GM23338 (cell line): ENCODE results near the gene PRG3.

ENCODE experiments used
- CREB1 ChIP-seq: fragments of 250-450 bp; sonication (Bioruptor Pico); IDR thresholded peaks from 2 replicates; pipeline ENCODE4 v1.5.0; 2020; ENCODE audit warnings: low read depth, mild to moderate bottlenecking, moderate library complexity
- EZH2 ChIP-seq: fragments of 200-600 bp; sonication (generic); IDR thresholded peaks from one replicate; pipeline ENCODE4 v1.8.0; 2017; ENCODE audit warnings: antibody characterized with exemption, mild to moderate bottlenecking, low read depth; ENCODE audit not compliant: unreplicated experiment
- EZH2phosphoT487 ChIP-seq: fragments of 200-600 bp; sonication (generic); IDR thresholded peaks from one replicate; pipeline ENCODE4 v1.8.1; 2018; ENCODE audit warnings: antibody characterized with exemption; ENCODE audit not compliant: unreplicated experiment
- JUNB ChIP-seq: IDR thresholded peaks from one replicate; pipeline ENCODE4 v1.6.1; 2016; ENCODE audit warnings: antibody characterized with exemption; ENCODE audit not compliant: unreplicated experiment
- POLR2AphosphoS5 ChIP-seq: IDR thresholded peaks from 2 replicates; pipeline ENCODE4 v1.6.1; 2016; ENCODE audit warnings: antibody characterized with exemption, low read depth
- REST ChIP-seq: IDR thresholded peaks from one replicate; pipeline ENCODE4 v1.6.1; 2018; ENCODE audit warnings: antibody characterized with exemption; ENCODE audit not compliant: unreplicated experiment
- STAT1 ChIP-seq: IDR thresholded peaks from one replicate; pipeline ENCODE4 v1.6.1; 2016; ENCODE audit warnings: antibody characterized with exemption; ENCODE audit not compliant: unreplicated experiment
- ZNF114 ChIP-seq: fragments of 250-450 bp; sonication (Bioruptor Pico); IDR thresholded peaks from 2 replicates; pipeline ENCODE4 v1.5.0; 2020; ENCODE audit warnings: mild to moderate bottlenecking, moderate library complexity
- ZNF331 ChIP-seq: fragments of 250-450 bp; sonication (Bioruptor Pico); IDR thresholded peaks from 2 replicates; pipeline ENCODE4 v1.5.0; 2020; ENCODE audit warnings: low read depth, mild to moderate bottlenecking, moderate library complexity
- TF ChIP-seq, protein P1 (sequence below), 2 experiments: fragments of 200-600 bp in 1 of 2; sonication (generic) in 1 of 2; conservative IDR thresholded peaks; 2 replicates each; pipeline versions ENCODE4 v1.5.1 to v1.6.1; 2016 to 2017; ENCODE audit warnings: antibody characterized with exemption in 2 of 2, low read depth in 2 of 2, mild to moderate bottlenecking in 2 of 2, moderate library complexity in 1 of 2

DNA sequence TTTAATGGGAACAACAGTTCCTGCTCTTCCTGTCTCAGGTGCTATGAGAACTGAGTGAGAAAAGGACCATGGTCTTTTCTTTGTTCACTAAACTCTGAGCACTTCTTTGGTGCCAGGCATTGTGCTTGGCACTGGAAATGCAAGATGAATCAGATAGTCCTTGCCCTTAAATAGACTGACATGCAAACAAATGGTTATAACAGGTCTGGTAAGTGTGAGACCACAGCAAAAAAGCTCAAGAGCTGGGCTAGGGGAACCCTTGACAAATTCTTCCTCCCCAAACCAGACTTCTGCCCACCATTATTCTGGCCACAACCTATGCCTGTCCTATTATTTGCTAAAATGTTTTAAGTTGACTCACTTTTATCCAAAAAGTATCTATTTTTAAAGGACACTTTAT lies 40.9 kb upstream of the PRG3 start:
- TF ChIP-seq, protein P1, sequence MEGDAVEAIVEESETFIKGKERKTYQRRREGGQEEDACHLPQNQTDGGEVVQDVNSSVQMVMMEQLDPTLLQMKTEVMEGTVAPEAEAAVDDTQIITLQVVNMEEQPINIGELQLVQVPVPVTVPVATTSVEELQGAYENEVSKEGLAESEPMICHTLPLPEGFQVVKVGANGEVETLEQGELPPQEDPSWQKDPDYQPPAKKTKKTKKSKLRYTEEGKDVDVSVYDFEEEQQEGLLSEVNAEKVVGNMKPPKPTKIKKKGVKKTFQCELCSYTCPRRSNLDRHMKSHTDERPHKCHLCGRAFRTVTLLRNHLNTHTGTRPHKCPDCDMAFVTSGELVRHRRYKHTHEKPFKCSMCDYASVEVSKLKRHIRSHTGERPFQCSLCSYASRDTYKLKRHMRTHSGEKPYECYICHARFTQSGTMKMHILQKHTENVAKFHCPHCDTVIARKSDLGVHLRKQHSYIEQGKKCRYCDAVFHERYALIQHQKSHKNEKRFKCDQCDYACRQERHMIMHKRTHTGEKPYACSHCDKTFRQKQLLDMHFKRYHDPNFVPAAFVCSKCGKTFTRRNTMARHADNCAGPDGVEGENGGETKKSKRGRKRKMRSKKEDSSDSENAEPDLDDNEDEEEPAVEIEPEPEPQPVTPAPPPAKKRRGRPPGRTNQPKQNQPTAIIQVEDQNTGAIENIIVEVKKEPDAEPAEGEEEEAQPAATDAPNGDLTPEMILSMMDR (conservative IDR thresholded peaks at IDR 0.05; ENCODE audit: low read depth in 2 of 2) = no peak
- TF ChIP-seq EZH2 (no peak), POLR2AphosphoS5 (no peak), CREB1 (no peak), EZH2phosphoT487 (no peak), REST (no peak), JUNB (no peak), ZNF114 (CRISPR knock-in tag) (no peak), STAT1 (no peak), ZNF331 (CRISPR knock-in tag) (no peak)
